Amniotic stem cell (primary cell): ENCODE data around the gene CARTPT.

Experiments
- DNase-seq: peaks from one replicate; lab custom pipeline; 2025; lab: John Stamatoyannopoulos, UW

The CARTPT gene

GRCh38 chr5:71719063-71719964 is at the start of gene CARTPT:
CARTPT (plus strand) TSS chr5:71719275; CDS start chr5:71719294, 19 bp downstream.
- no peak for DNase-seq

GRCh38 chr5:71677977-71678376 is 41.1 kb upstream of the CARTPT start:
- DNase-seq: no peak

- no peak for DNase-seq
Observed at GRCh38 chr5:71679714-71680113, 39.4 kb upstream of the CARTPT start.

- DNase-seq: no peak
Observed at GRCh38 chr5:71680510-71680909, 38.6 kb upstream of the CARTPT start.

GRCh38 chr5:71681296-71681695 is 37.8 kb upstream of the CARTPT start:
- DNase-seq: no peak

- no peak for DNase-seq
Observed at GRCh38 chr5:71684309-71684708, 34.8 kb upstream of the CARTPT start.

GRCh38 chr5:71693828-71694427 is 25.1 kb upstream of the CARTPT start:
- no peak for DNase-seq

- DNase-seq: no peak
Observed at GRCh38 chr5:71695071-71695470, 24.0 kb upstream of the CARTPT start.

GRCh38 chr5:71695595-71695994 is 23.5 kb upstream of the CARTPT start:
- DNase-seq: no peak

GRCh38 chr5:71697967-71698366 is 21.1 kb upstream of the CARTPT start:
- no peak for DNase-seq

- no peak for DNase-seq
Observed at GRCh38 chr5:71699233-71699632, 19.8 kb upstream of the CARTPT start.

GRCh38 chr5:71699751-71700150 is 19.3 kb upstream of the CARTPT start:
- no peak for DNase-seq

- no peak for DNase-seq
Observed at GRCh38 chr5:71700803-71701202, 18.3 kb upstream of the CARTPT start.

- no peak for DNase-seq
Observed at GRCh38 chr5:71701407-71701806, 17.7 kb upstream of the CARTPT start.

GRCh38 chr5:71703941-71704340 is 15.1 kb upstream of the CARTPT start:
- no peak for DNase-seq

- no peak for DNase-seq
Observed at GRCh38 chr5:71705421-71705820, 13.7 kb upstream of the CARTPT start.

GRCh38 chr5:71706906-71707305 is 12.2 kb upstream of the CARTPT start:
- DNase-seq: no peak

GRCh38 chr5:71711610-71712009 is 7.5 kb upstream of the CARTPT start:
- no peak for DNase-seq

GRCh38 chr5:71714911-71715310 is 4.2 kb upstream of the CARTPT start:
- DNase-seq: no peak

GRCh38 chr5:71727978-71728377 is 8.9 kb downstream of the CARTPT start:
- no peak for DNase-seq

- DNase-seq: no peak
Observed at GRCh38 chr5:71731015-71731414, 11.9 kb downstream of the CARTPT start.

- no peak for DNase-seq
Observed at GRCh38 chr5:71732011-71732410, 12.9 kb downstream of the CARTPT start.

- DNase-seq: no peak
Observed at GRCh38 chr5:71734141-71734540, 15.1 kb downstream of the CARTPT start.
